Endothelial cell of umbilical vein (primary cell): Measurements from ENCODE around the gene GALNT10.

ENCODE experiments used
- CTCF ChIP-seq, 2 donors: IDR thresholded peaks; 1 replicate in 1 of 2; 2 replicates in 1 of 2; pipeline ENCODE4 v1.5.1; 2011; ENCODE audit warnings: low read length in 2 of 2, mild to moderate bottlenecking in 2 of 2, moderate library complexity in 2 of 2, control low read depth in 1 of 2, inconsistent platforms in 1 of 2, low read depth in 1 of 2; ENCODE audit not compliant: insufficient read depth in 1 of 2; ENCODE audit errors: extremely low read depth in 1 of 2
- FOS ChIP-seq: IDR thresholded peaks from 2 replicates; pipeline ENCODE4 v1.6.1; 2011; ENCODE audit warnings: mild to moderate bottlenecking, low read length, moderate library complexity, borderline replicate concordance; ENCODE audit not compliant: insufficient read depth
- POLR2A ChIP-seq: IDR thresholded peaks from 2 replicates; pipeline ENCODE4 v1.6.1; 2012; ENCODE audit warnings: low read depth, mild to moderate bottlenecking, control low read depth, low read length

GRCh38 chr5:154179846-154180710 lies 10.5 kb upstream of the GALNT10 start:
- peak; percentile 76 to 80 for TF ChIP-seq CTCF (IDR thresholded peaks at IDR 0.05; ENCODE audit: extremely low read depth in 1 of 2, insufficient read depth in 1 of 2, low read depth in 1 of 2, low read length in 2 of 2)
- no peak for TF ChIP-seq POLR2A
- TF ChIP-seq FOS: no peak
